GM18526 (cell line): ENCODE results near the gene SUPT5H.

Source experiments
- POLR2A ChIP-seq: IDR thresholded peaks from 3 replicates; pipeline ENCODE4 v1.6.1; 2011; ENCODE audit not compliant: insufficient read length; ENCODE audit errors: extremely low read depth

The SUPT5H gene

DNA sequence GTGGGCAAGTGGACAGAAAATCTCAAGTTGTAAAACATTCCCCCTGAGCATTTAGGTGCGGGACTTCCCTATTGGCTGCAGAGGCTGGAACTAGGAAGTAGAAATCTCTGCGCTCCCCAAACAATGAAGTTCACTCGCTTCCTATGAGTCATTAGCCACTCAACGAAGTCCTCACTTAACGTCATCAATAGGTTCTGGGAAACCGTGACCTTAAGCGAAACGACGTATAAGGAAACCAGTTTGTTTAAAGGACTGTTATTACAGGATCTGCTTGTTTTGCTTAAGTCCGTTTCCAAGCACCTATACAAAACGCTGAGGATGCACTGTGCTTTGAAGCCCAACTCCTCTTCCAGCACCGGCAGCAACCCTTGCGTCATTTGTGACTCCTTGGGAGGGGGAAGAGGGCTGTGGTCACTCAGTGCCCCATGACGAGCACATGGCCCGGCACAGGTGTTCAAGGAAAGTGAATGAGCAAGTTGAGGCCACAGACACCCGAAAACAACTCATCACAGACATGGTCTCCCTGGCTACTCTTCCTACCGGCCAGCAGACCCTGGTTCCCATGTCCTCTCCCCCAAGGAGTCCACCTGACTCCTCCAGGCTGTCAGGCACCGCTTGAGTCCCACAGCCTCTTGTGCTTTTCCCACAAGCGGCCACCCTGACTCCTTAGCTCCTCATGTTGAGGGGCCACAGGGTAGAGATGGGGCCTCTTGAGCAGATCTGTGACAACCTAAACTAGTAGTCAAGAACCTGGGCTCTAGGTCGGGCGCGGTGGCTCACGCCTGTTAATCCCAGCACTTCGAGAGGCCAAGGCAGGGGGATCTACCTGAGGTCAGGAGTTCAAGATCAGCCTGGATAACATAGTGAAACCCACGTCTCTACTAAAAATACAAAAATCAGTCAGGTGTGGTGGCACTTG, 14.4 kb upstream of the SUPT5H start:
- peak; percentile 16 for TF ChIP-seq POLR2A

DNA sequence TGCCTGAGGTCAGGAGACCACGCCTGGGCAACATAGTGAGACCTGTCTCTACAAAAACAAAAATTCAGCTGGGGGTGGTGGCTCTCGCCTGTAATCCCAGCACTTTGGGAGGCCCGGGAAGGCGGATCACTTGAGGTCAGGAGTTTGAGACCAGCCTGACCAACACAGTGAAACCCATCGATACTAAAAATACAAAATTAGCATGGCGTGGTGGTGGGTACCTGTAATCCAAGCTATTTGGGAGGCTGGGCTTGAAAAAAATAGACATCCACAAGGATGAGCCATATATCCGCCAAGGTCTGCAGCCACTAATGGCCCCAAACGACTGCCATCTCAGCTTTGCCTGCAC, 12.7 kb upstream of the SUPT5H start:
- no peak for TF ChIP-seq POLR2A

DNA sequence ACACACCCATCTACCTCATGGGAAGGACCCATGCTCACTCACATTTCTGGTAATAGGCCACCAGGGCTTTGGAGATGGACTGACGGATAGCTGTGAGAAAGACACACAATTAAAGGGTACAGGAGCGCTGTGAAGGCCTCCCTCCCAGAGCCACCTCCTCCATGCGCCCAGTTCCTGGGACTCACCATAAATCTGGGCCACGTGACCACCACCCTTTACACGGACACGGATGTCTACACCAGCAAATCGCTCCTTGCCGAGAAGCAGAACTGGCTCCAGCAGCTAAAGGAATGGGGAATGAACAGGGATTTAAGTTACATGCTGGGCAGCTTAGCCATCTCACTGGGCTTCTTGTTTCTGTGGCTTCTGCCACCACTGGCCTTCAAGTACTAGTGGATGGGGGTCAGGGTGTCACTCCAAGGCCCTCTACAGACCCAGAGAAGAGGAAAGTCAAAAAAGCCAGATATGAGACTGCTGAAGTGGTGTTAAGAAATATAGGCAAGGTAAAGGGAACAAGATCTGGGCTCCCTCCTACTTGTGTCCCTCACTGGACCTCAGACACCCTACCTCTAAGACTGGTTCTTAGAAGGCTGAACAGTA, 11.8 kb upstream of the SUPT5H start:
- no peak for TF ChIP-seq POLR2A

DNA sequence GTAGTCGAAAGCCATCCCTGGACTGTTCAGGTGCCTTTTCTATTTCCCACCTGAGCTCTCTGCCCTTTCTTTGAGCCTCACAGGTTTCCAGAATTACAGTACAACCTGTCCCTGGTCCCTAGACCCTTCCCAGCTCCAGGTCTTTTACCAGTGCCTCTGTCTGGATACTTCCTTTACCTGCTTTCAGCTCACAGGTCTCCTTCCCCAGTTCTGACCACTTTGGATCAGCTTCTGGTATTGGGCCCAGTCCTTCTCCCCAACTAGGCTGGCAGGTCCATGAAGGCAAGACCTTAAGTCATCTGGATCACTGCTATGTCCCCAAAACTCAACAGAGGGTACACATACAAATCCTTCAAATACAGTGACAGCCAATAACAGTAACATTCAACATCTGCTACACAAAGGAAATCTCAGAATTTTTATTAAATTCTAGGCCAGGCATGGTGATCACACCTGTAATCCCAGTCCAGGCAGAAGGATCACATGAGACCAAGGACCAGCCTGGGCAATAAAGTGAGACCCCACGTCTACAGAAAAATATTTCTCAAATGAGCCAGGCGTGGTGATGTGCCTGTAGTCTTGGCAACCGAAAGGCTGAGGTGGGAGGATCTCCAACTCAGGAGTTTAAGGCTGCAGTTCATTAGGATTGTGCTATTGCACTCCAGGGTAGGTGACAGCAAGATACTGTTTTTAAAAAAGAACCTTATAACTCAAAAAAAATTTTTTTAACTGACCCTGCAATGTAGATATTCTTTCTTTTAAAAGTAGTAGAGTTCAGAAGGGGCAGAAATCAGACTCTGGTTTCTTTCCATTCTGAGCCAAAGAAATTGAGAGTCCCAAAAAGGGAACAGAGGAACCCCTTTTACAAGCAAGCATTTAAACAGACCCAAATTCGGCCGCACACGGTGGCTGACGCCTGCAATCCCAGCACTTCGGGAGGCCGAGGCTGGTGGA, 11.0 kb upstream of the SUPT5H start:
- no peak for TF ChIP-seq POLR2A

DNA sequence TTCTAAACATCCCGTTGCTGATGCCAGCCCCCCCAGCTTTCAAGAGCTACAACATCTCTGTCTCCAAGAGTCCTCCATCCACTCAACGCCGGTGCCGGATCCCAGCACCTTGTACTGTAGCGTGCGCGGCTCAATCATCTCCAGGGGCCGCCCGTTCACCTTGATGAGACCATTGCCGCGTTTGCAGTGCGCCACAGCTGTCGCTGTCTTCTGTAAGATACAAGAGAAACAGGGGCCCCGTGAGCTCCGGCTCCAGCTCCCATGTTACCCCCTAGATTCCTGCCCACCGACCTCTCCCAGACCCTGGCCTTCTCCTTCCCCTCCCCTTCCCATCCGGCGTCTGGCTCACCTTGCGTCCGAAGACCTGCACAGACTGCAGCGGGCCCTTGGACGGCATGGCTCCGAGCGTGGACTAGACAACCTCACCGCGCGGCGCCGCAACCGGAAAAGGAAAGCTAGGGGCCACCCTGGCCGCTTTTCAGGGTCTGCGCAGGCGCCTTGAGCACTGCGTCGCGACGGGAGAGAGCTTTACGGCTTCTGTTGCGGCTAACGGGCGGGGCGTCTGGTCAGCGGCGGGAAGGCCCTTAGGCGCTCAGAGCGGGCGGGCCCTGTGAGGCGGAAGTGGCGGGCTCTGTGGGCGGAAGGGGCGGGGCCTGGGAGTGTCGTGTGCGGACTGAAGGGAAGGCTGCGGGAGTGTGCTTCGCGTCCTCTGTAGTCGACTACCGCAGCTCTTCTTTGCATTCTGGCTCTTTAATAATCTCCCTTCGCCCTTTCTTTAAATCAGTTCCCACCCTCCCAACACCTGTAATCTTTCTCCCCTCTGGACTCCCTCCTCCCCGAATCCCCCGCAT, 9.7 kb upstream of the SUPT5H start, which contains the start of gene RPS16:
TSS of gene RPS16 (minus strand) at position 451 of the 851 bp plus-strand sequence. CDS start at position 397, 54 bp downstream.
- TF ChIP-seq POLR2A: peak; percentile 98

DNA sequence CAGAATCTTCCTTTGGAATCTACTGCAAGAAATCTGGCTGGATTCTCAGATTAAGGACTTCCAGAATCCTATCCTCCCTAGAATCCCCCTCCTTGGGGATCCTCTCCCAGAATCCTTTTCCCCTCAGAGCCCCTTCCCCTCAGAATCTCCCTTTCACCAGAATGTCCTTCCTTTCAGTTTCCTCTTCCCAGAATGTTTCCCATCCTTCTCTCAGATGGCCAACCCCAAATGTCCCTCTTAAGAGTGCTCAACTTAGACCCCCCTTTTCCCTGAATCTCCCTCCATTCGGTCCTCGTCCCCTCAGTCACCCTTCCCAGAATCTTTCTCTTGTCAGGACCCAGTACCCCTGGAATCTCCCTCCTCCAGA, 9.0 kb upstream of the SUPT5H start:
- no peak for TF ChIP-seq POLR2A

DNA sequence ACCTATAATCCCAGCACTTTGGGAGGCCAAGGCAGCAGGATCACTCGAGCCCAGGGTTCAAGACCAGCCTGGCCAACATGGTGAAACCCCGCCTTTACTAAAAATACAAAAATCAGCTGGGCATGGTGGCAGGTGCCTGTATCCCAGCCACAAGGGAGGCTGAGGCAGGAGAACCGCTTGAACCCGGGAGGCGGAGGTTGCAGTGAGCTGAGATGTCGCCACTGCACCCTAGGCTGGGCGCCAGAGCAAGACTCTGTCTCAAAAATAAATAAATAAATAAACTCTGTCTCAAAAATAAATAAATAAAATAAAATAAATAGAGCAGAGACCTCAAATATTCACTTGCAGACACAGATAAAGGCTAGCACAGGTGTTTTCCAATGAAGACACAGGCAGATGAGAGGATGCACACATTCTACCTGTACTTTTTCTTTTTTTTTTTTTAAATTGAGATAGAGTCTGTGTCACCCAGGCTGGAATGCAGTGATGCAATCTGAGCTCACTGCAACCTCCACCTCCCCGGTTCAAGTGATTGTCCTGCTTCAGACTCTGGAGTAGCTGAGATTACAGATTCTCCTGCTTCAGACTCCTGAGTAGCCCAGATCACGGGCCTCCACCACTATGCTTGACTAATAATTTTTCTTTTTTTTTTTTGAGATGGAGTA, 7.0 kb upstream of the SUPT5H start:
- TF ChIP-seq POLR2A: no peak

DNA sequence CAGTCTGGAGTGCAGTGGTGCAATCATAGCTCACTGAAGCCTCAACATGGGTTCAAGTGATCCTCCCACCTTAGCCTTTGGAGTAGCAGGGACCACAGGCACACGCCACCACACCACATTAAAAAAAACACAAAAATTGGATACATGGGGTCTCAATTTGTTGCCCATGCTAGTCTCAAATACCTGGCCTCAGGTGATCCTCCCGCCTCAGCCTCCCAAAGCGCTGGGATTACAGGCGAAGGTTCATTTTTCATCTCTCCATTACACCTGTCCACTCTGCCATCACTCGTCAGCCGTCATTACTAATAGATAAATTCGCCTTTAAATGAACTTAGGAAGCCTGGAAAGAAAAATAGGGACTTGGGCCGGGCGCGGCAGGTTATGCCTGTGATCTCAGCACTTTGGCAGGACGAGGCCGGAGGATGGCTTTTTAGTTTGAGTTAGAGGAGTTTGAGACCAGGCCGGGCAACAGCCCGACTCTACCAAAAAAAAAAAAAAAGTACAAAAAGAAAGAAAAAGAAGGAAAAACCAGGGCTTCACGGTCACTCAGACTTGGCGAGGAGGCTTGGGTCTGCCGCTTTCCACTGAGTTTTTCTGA, 685 bp upstream of the SUPT5H start:
- no peak for TF ChIP-seq POLR2A

DNA sequence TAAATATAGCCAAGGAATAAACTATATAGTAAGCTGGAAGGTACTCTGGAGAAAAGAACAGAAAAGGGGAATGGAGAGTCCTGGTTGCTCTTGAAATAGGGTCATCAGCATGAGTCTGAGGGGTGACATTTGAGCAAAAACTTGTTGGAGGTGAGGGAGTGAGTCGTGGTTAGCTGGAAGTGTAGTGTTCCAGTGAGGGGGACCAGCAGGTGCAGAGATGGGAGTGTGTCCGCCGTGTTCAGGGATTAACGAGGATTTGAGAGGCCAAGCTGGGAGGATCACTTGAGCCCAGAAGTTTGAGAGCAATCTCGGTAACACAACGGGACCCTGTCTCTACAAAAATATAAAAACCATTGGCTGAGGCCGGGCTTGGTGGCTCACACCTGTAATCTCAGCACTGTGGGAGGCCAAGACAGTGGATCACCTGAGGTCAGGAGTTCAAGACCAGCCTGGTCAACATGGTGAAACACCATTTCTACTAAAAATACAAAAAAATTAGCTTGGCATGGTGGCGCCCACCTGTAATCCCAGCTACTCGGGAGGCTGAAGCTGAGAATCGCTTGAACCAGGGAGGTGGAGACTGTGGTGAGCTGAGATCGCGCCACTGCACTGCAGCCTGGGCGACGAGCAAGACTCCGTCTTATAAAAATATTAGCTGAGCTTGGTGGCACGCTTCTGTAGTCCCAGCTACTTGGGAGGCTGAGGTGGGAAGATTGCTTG, 1.1 kb downstream of the SUPT5H start:
- no peak for TF ChIP-seq POLR2A

DNA sequence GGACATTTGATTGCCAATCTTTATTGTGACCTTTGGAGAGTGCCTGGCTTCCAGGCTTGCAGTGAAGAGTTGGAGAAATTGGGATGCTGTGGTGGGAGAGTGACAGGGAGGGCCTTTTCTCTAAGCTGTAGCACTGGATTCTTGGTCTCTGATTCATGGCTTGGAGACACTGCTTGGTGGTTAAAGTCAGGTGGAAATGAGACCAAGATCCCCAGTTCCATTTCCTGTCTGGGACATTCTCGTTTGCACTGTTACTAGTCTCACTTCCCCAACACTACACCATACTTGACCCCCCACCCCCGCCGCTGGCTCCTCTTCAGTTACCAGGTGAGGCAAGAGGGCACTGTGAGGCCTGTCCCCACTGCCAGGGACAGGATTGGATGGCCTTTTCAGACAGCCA, 2.9 kb downstream of the SUPT5H start:
- no peak for TF ChIP-seq POLR2A

DNA sequence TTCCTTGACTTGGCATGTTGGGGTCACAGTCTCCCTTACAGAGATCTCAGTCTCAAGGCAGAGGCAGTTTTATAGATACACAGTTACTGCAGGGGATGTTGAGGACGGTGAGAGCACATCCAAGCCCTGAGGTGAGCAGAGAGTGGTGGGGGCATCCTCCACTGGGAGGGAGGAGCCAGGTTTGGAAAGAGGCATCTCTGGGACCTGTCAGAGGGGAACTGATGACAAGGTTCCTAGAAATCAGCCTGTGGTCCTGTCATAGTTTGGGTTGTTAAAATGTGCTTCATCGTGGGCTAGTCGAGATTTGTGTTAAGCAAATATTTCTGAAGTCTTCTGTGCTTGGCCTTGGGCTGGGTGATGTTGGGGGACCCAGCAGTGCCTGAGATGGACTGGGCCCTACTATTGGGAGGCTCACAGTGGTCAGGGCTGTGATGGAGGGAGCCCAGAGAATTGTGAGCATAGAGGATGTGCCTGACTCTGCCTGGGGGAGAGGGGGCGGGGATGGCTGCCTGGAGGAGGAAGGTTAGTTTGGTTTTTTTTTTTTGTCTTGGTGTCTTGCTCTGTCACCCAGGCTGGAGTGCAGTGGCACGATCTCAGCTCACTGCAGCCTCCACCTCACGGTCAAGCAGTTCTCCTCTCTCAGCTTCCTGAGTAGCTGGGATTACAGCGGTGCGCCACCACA, 3.9 kb downstream of the SUPT5H start:
- no peak for TF ChIP-seq POLR2A

DNA sequence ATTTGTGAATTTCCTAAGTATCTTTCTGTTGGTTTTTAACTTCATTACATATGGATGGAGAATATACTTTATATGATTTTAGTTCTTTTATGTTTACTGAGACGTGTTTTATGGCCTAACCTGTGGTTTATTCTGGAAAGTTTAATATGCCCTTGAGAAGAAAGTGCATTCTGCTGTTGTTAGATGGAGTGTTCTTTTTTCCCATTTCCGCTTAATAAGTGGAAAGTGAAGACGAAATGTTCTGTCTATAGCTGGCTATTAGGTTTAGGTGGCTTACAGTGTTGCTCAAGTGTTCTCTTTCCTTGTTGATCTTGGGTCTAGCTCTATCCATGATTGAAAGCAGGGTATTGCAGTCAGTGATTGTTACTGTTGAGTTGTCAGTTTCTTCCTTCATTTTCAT, 18.0 kb downstream of the SUPT5H start:
- no peak for TF ChIP-seq POLR2A
